ENCODE data around the gene MRPS27. TPM values are rescaled to one million over a fixed set of nuclear protein-coding genes. Genes with fewer than 3 reads are reported as not detected.
A peak's percentile ranks its signal among the peaks of the same experiment; 100 is the strongest.

The MRPS27 gene
- total RNA-seq, 1 donor from 2014 or later, result 57.7 TPM

- no peak for DNase-seq (ENCODE audit: extremely low spot score, unreplicated experiment)
- no peaks in the 10 kb centered on the region for H3K27me3 Mint-ChIP-seq (ENCODE audit: unreplicated experiment)
Observed at GRCh38 chr5:72280581-72281069, 39.4 kb downstream of the MRPS27 start.

GRCh38 chr5:72276219-72276752, 43.8 kb downstream of the MRPS27 start:
- no peak for TF ChIP-seq CTCF (IDR thresholded peaks at IDR 0.05)
- Mint-ChIP-seq H3K4me3 (ENCODE audit: unreplicated experiment) (no peak overlapping the region), H3K27ac (ENCODE audit: unreplicated experiment) (no peak overlapping the region), H3K4me1 (ENCODE audit: unreplicated experiment) (peaks cover 21% of the 10 kb centered on the region), H3K36me3 (ENCODE audit: unreplicated experiment) (peaks cover 20% of the 10 kb centered on the region), H3K27me3 (ENCODE audit: unreplicated experiment) (no peaks in the 10 kb centered on the region), H3K9me3 (ENCODE audit: unreplicated experiment) (peaks cover 10% of the 10 kb centered on the region)
- DNase-seq (ENCODE audit: extremely low spot score, unreplicated experiment), result no peak

More at GRCh38 chr5:72280581-72281069, 39.4 kb downstream of the MRPS27 start:
- Mint-ChIP-seq H3K4me1 (ENCODE audit: unreplicated experiment) (peaks cover 52% of the 10 kb centered on the region), H3K9me3 (ENCODE audit: unreplicated experiment) (peaks cover 9% of the 10 kb centered on the region), H3K36me3 (ENCODE audit: unreplicated experiment) (peaks cover 27% of the 10 kb centered on the region), H3K27ac (ENCODE audit: unreplicated experiment) (peak overlapping the region; percentile 96), H3K4me3 (ENCODE audit: unreplicated experiment) (no peak overlapping the region)
- TF ChIP-seq CTCF (IDR thresholded peaks at IDR 0.05), result peak; percentile 76

GRCh38 chr5:72273547-72273946, 46.5 kb downstream of the MRPS27 start:
- Mint-ChIP-seq H3K4me1 (ENCODE audit: unreplicated experiment) (peaks cover 12% of the 10 kb centered on the region), H3K36me3 (ENCODE audit: unreplicated experiment) (peaks cover 31% of the 10 kb centered on the region), H3K9me3 (ENCODE audit: unreplicated experiment) (peaks cover 20% of the 10 kb centered on the region), H3K27ac (ENCODE audit: unreplicated experiment) (no peak overlapping the region), H3K4me3 (ENCODE audit: unreplicated experiment) (no peak overlapping the region), H3K27me3 (ENCODE audit: unreplicated experiment) (no peaks in the 10 kb centered on the region)
- no peak for TF ChIP-seq CTCF (IDR thresholded peaks at IDR 0.05)
- DNase-seq (ENCODE audit: extremely low spot score, unreplicated experiment), result no peak

GRCh38 chr5:72272398-72272797, 47.6 kb downstream of the MRPS27 start:
- TF ChIP-seq CTCF (IDR thresholded peaks at IDR 0.05), result no peak
- H3K4me1 Mint-ChIP-seq (ENCODE audit: unreplicated experiment), result peaks cover 23% of the 10 kb centered on the region
- H3K27me3 Mint-ChIP-seq (ENCODE audit: unreplicated experiment), result no peaks in the 10 kb centered on the region
- H3K4me3 Mint-ChIP-seq (ENCODE audit: unreplicated experiment), result no peak overlapping the region
- peaks cover 20% of the 10 kb centered on the region for H3K9me3 Mint-ChIP-seq (ENCODE audit: unreplicated experiment)
- no peak for DNase-seq (ENCODE audit: extremely low spot score, unreplicated experiment)
- no peak overlapping the region for H3K27ac Mint-ChIP-seq (ENCODE audit: unreplicated experiment)
- peaks cover 31% of the 10 kb centered on the region for H3K36me3 Mint-ChIP-seq (ENCODE audit: unreplicated experiment)

- TF ChIP-seq CTCF (IDR thresholded peaks at IDR 0.05), result no peak
- Mint-ChIP-seq H3K36me3 (ENCODE audit: unreplicated experiment) (peaks cover 28% of the 10 kb centered on the region), H3K9me3 (ENCODE audit: unreplicated experiment) (peaks cover 20% of the 10 kb centered on the region), H3K27me3 (ENCODE audit: unreplicated experiment) (no peaks in the 10 kb centered on the region), H3K27ac (ENCODE audit: unreplicated experiment) (no peak overlapping the region), H3K4me1 (ENCODE audit: unreplicated experiment) (peaks cover 26% of the 10 kb centered on the region), H3K4me3 (ENCODE audit: unreplicated experiment) (no peak overlapping the region)
- no peak for DNase-seq (ENCODE audit: extremely low spot score, unreplicated experiment)
Observed at GRCh38 chr5:72271702-72272101, 48.3 kb downstream of the MRPS27 start.

Data from osteocyte (in vitro differentiated cells).